Stimulated activated CD4-positive, alpha-beta T cell treated with anti-CD3 and anti-CD28 coated beads, Interleukin-2, amount 100 ng/mL, for 48 hours (primary cell): ENCODE data around the gene ASF1A.

Source experiments
- DNase-seq, 2 donors: peaks; one replicate each; pipeline ENCODE4 v3.0.0-alpha.2; 2020

Gene ASF1A

DNA sequence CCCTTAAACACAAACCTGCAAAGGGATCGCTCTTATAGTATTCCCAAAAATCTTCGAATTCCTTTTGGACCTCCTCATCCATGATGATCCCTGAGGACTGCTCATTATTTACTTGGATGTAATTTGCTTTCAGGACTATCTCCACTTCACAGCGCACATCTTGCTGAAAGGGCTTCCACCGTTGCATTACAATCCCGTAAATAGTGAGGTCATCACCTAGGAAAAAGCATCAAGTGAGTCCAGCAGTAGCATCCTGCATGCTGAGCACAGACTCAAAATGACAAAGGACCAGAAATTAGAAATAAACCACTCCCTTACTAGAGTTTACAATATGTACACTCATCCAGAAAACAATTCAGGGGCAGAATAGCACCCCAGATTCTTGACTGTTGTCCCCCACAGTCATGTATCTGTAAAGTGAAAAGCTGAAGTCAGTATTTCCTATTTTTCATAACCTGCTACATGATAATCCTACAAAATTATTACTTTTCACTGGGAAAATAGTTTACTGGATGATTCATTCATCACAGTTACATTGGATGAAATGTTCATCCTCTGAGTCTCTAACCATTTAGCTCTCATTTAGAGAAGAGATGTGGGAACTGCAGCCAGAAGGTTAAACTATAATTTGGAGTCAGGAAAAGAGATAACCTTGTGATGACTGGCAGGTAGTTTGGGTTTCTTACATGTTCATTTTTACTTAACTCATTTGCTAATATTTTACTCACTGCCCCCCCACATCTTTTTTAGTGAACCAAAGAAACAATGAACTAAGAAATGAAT, 23.8 kb downstream of the ASF1A start:
- no peak for DNase-seq

DNA sequence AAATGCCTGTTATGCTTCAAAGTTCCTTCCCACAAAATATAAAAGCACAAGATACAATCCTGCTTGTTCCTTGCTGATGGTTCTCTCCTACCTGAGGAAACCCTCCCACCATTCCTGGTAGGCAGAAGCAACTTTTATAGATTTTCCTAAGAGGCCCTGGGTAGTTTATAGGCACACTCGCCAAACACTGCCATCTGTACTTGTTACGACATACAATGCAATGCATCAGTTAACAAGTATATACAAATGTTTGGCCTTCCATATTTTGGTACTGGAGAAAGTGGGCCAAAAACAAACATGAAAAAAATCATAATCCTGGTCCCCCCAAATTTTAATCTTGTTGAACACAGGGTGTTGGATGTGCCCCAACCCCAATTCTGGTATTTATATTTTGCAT, 24.4 kb downstream of the ASF1A start:
- DNase-seq: no peak

DNA sequence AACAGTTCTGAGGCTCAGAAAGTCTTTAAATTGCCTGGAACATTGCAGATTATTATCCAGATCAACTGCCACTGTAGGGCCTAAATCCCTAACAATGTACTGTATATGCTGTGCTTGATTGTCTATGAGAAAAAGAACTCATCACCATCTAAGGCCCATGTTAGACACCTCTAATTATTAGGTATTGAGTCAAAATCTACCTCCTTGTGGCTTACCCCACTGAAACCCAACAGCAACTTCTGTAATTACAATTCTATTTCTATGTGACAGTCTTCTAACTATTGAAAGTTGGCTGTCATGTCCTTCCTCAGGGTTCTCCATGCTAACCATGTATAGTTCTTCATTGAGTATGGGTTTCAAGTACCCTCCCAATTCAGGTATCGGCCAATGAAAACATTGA, 27.1 kb downstream of the ASF1A start:
- DNase-seq: no peak

DNA sequence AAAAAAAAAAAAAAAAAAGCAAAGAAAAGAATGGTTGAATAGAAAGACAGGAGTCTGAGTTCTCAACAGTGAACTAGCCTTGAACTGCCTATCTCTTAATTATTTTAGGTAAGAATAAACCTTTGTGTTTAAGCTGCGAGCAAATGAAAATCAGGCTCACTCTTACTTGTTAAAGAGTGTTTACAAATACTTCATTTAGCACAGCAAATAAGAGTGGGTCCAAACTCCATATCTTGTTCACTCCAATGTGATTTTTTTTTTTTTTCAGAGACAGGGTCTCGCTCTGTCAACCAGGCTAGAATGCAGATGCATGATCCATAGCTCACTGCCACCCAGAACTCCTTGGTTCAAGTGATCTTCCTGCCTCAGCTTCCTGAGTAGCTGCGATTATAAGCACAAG, 29.1 kb downstream of the ASF1A start:
- no peak for DNase-seq

- DNase-seq: no peak
Observed at GRCh38 chr6:118930680-118931079, 36.7 kb downstream of the ASF1A start.

- DNase-seq: no peak
Observed at GRCh38 chr6:118931436-118931835, 37.5 kb downstream of the ASF1A start.

DNA sequence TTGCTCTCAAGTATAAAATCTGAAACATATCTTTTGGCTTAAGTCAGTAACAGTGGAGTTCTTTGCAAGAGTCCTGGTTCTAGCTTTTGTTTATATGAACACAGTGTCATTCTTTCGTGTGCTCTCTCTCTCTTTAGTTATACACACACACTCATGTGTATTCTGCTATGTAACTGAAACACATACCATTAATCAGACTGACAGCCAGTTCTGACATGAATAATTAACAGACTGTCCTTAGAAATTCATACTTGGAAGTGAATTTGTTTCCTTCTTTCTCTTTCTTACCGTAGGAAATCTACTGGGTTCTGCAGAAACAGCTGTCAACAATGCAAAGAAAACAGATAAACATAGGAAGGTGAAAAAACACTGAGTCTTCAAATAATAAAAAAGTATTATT, 38.5 kb downstream of the ASF1A start:
- DNase-seq: no peak

DNA sequence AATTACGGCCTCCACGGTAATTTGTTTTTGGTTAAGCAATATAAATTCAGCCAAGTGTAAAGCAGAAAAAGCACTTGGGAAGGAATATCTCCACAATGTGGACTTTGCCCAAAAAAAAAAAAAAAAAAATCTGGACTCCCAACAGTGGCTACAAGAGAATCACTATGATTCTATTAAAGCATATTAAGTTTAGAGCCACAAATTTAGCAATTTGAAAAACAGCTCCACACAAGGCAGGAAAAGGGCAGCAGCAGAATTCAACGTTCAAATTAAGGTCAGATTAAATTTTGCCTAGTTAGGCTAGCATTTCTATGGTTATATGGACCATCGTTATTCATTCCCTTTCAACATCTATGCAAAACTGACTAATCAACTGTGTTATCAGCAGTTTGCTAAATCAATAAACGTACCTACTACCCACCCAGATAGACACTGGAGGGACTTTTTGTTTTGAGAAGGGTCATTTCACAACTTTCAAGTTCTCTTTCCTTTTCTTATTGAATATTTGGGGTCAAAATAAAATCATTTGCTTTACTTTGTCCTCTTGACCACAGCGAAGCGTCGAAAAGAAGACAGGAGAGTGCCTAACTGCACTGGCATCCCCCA, 40.0 kb downstream of the ASF1A start:
- no peak for DNase-seq

DNA sequence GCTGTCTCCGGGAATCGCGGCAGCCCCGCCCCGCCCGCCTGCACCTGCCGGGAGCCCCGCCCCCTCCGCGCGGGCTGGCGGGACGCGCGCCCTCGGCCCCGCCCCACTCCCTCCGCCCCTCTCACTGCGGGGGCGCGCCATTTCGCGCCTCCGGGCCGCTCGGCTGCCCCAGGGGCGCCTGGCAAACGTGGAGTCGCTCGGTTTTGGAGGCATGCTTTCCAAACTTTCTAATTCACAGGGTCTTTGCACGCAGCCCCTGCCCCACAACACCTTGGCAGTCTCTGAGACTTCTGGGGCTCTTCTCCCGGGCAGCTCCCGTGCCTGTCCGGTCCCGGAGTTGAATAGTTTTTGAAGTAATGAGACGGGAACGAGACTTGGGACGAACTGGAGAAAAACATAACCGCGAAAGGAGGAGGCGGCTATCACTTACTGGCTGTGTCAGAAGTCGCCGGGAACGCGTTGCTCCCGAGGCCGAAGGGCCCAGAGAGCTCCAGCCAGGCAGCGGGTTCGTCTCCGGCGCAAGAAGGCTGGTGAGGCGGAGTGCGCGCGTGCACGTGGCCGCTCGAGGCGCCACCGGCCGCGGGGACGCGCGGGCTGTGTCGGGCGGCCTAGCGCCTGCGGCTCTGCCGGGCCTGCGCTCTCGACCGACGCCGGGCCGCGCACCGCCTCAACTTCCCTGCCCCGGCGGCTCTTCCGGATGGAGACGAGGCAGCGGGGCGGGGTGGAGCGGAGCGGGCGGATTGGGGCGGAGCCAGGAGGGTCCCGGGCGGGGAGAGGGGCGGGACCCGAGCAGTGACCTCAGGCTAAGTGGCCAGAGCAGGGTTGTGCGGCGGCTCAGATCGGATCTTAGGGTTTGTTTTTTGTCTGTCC, 40.7 kb downstream of the ASF1A start, which contains the start of gene MCM9:
Gene MCM9 (minus strand): TSS at position 699 of the 870 bp plus-strand sequence. CDS start 3,436 bp downstream, outside the sequence.
- DNase-seq: peak; percentile 87 to 88

- no peak for DNase-seq
Observed at GRCh38 chr6:118935331-118935668, 41.3 kb downstream of the ASF1A start.

DNA sequence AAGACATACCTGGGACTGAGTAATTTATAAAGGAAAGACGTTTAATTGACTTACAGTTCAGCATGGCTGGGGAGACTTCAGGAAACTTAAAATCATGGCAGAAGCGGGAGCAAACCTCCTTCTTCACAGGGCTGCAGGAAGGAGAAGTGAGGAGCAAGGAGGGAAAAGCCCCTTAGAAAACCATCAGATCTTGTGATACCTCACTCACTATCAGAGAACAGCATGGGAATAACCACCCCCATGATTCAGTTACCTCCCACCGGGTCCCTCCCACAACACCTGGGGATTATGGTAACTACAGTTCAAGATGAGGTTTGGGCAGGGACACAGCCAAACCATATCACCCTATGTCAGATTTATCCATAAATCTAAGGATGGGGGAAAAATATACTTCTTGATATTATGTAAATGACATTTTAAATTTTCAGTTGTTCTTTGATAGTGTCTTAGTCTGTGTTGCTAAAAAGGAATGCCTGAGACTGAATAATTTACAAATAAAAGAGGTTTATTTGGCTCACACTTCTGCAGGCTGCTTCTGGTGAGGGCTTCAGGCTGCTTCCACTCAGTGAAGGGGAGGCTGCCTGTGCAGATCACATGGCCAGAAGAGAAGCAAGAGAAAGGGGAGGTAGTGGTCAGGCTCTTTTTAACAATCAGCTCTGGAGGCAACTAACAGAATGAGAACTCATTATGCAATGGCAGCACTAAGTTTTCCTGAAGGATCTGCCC, 42.2 kb downstream of the ASF1A start:
- DNase-seq: no peak

GRCh38 chr6:118939683-118940082, 45.7 kb downstream of the ASF1A start:
- no peak for DNase-seq

GRCh38 chr6:118940770-118941169, 46.8 kb downstream of the ASF1A start:
- no peak for DNase-seq

- no peak for DNase-seq
Observed at GRCh38 chr6:118945217-118945616, 51.3 kb downstream of the ASF1A start.

- no peak for DNase-seq
Observed at GRCh38 chr6:118952683-118953082, 58.7 kb downstream of the ASF1A start.

DNA sequence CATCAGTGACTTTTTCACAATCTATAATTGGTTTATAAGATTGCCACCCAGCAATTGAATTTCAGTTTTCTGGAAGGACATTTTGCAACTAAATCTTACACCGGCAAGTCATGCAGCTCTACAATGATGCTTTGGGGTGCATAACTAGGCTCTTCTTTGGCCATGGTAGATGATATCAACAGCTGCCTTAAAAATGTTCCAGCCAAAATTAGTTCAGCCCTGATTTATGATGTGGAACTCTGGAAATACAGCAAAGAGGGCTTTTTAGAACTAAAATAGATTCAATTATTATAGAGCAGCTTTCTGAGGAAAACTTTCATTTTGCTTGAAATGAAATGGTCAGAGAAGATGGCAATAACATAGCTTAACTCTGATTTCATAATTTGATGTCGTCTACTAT, 59.4 kb downstream of the ASF1A start:
- no peak for DNase-seq
